ENCODE measurements around the gene TBC1D1. TPM values are rescaled to one million over a fixed set of nuclear protein-coding genes. Genes with fewer than 3 reads are reported as not detected.

TBC1D1 gene
- total and polyA plus RNA-seq, 2 of the 8 experiments (the other 6 are each of a cell fraction or from before 2014, with no cell fraction given) = 96.9 to 162 TPM

DNA sequence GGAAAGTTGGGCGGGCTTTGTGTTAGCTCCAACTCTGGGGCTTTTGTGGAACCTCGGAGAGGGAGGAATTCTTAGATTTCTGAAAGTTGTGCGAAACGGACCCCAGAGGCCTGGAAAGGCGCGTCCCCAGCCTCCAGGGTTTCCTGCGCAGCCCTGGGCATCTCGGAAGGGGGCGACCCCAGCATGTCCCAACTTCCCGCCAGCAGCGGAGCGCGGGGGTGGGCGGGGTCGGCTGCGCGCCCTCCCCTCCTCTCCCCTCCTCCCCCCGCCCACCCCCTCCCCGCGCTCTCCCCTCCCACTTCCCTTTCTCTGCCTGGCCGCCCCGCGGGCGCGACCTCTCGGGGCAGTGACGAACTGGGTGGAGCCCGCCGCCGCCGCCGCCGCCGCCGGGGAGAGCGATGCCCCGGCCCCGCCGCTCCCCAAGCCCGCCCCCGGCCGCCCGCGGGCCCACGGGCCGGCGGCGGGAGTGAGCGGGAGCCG, 86.1 kb downstream of the TBC1D1 start (continued):
- TF ChIP-seq, protein P1, sequence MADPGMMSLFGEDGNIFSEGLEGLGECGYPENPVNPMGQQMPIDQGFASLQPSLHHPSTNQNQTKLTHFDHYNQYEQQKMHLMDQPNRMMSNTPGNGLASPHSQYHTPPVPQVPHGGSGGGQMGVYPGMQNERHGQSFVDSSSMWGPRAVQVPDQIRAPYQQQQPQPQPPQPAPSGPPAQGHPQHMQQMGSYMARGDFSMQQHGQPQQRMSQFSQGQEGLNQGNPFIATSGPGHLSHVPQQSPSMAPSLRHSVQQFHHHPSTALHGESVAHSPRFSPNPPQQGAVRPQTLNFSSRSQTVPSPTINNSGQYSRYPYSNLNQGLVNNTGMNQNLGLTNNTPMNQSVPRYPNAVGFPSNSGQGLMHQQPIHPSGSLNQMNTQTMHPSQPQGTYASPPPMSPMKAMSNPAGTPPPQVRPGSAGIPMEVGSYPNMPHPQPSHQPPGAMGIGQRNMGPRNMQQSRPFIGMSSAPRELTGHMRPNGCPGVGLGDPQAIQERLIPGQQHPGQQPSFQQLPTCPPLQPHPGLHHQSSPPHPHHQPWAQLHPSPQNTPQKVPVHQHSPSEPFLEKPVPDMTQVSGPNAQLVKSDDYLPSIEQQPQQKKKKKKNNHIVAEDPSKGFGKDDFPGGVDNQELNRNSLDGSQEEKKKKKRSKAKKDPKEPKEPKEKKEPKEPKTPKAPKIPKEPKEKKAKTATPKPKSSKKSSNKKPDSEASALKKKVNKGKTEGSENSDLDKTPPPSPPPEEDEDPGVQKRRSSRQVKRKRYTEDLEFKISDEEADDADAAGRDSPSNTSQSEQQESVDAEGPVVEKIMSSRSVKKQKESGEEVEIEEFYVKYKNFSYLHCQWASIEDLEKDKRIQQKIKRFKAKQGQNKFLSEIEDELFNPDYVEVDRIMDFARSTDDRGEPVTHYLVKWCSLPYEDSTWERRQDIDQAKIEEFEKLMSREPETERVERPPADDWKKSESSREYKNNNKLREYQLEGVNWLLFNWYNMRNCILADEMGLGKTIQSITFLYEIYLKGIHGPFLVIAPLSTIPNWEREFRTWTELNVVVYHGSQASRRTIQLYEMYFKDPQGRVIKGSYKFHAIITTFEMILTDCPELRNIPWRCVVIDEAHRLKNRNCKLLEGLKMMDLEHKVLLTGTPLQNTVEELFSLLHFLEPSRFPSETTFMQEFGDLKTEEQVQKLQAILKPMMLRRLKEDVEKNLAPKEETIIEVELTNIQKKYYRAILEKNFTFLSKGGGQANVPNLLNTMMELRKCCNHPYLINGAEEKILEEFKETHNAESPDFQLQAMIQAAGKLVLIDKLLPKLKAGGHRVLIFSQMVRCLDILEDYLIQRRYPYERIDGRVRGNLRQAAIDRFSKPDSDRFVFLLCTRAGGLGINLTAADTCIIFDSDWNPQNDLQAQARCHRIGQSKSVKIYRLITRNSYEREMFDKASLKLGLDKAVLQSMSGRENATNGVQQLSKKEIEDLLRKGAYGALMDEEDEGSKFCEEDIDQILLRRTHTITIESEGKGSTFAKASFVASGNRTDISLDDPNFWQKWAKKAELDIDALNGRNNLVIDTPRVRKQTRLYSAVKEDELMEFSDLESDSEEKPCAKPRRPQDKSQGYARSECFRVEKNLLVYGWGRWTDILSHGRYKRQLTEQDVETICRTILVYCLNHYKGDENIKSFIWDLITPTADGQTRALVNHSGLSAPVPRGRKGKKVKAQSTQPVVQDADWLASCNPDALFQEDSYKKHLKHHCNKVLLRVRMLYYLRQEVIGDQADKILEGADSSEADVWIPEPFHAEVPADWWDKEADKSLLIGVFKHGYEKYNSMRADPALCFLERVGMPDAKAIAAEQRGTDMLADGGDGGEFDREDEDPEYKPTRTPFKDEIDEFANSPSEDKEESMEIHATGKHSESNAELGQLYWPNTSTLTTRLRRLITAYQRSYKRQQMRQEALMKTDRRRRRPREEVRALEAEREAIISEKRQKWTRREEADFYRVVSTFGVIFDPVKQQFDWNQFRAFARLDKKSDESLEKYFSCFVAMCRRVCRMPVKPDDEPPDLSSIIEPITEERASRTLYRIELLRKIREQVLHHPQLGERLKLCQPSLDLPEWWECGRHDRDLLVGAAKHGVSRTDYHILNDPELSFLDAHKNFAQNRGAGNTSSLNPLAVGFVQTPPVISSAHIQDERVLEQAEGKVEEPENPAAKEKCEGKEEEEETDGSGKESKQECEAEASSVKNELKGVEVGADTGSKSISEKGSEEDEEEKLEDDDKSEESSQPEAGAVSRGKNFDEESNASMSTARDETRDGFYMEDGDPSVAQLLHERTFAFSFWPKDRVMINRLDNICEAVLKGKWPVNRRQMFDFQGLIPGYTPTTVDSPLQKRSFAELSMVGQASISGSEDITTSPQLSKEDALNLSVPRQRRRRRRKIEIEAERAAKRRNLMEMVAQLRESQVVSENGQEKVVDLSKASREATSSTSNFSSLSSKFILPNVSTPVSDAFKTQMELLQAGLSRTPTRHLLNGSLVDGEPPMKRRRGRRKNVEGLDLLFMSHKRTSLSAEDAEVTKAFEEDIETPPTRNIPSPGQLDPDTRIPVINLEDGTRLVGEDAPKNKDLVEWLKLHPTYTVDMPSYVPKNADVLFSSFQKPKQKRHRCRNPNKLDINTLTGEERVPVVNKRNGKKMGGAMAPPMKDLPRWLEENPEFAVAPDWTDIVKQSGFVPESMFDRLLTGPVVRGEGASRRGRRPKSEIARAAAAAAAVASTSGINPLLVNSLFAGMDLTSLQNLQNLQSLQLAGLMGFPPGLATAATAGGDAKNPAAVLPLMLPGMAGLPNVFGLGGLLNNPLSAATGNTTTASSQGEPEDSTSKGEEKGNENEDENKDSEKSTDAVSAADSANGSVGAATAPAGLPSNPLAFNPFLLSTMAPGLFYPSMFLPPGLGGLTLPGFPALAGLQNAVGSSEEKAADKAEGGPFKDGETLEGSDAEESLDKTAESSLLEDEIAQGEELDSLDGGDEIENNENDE (IDR thresholded peaks at IDR 0.05; ENCODE audit: insufficient replicate concordance, low read length) = no peak
- 0 out of 2 replicates have a peak, but pooled peaks have one; percentile 28 for TF ChIP-seq SP1 (IDR thresholded peaks at IDR 0.05; ENCODE audit: low read depth, low read length)
- peak; percentile 49 for TF ChIP-seq POLR2AphosphoS5 (IDR thresholded peaks at IDR 0.05; ENCODE audit: low read depth, low read length)
- no peak for TF ChIP-seq SRF (IDR thresholded peaks at IDR 0.05; ENCODE audit: low read depth, low read length)
- no peak for TF ChIP-seq SIRT6 (IDR thresholded peaks at IDR 0.05; ENCODE audit: low read length)
- TF ChIP-seq KDM4A (IDR thresholded peaks at IDR 0.05; ENCODE audit: low read depth, low read length, severe bottlenecking) = no peak
- peak in 1 of 2 experiments; percentile 75; a peak in 1 of 3 replicates for TF ChIP-seq POLR2A (IDR thresholded peaks at IDR 0.05; ENCODE audit: control extremely low read depth in 1 of 2, low read depth in 2 of 2, low read length in 2 of 2)
- TF ChIP-seq, protein P2, sequence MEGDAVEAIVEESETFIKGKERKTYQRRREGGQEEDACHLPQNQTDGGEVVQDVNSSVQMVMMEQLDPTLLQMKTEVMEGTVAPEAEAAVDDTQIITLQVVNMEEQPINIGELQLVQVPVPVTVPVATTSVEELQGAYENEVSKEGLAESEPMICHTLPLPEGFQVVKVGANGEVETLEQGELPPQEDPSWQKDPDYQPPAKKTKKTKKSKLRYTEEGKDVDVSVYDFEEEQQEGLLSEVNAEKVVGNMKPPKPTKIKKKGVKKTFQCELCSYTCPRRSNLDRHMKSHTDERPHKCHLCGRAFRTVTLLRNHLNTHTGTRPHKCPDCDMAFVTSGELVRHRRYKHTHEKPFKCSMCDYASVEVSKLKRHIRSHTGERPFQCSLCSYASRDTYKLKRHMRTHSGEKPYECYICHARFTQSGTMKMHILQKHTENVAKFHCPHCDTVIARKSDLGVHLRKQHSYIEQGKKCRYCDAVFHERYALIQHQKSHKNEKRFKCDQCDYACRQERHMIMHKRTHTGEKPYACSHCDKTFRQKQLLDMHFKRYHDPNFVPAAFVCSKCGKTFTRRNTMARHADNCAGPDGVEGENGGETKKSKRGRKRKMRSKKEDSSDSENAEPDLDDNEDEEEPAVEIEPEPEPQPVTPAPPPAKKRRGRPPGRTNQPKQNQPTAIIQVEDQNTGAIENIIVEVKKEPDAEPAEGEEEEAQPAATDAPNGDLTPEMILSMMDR (IDR thresholded peaks at IDR 0.05; ENCODE audit: control extremely low read depth in 1 of 3, insufficient read depth in 1 of 3, low read depth in 1 of 3, low read length in 3 of 3) = peak; percentile 15 to 35 (median 33)
